Esophagus (tissue), 2 donors: ENCODE results near the gene CLCN1. TPM values are rescaled to one million over a fixed set of nuclear protein-coding genes. Genes with fewer than 3 reads are reported as not detected.

Experiments
- H3K27ac ChIP-seq, 2 donors: one replicate each; pipeline ENCODE4 v1.5.1; 2013; ENCODE audit warnings: low read depth in 2 of 2, mild to moderate bottlenecking in 2 of 2, inconsistent platforms in 1 of 2, low read length in 1 of 2, moderate library complexity in 1 of 2
- H3K27me3 ChIP-seq, 2 donors: one replicate each; pipeline ENCODE4 v1.6.1; 2013; ENCODE audit warnings: low read length in 2 of 2, control low read depth in 1 of 2, mild to moderate bottlenecking in 1 of 2; ENCODE audit not compliant: insufficient read depth in 2 of 2, control insufficient read depth in 1 of 2
- H3K36me3 ChIP-seq, 2 donors: one replicate each; pipeline ENCODE4 v1.6.1; 2013; ENCODE audit warnings: low read length in 1 of 2; ENCODE audit not compliant: control insufficient read depth in 2 of 2, insufficient read depth in 2 of 2
- H3K4me1 ChIP-seq, 2 donors: one replicate each; pipeline ENCODE4 v1.6.1; 2013; ENCODE audit warnings: low read length in 1 of 2; ENCODE audit not compliant: control insufficient read depth in 2 of 2, insufficient read depth in 2 of 2
- H3K4me3 ChIP-seq, 2 donors: one replicate each; pipeline ENCODE4 v1.5.1; 2013; ENCODE audit warnings: low read length in 2 of 2, mild to moderate bottlenecking in 2 of 2, low read depth in 1 of 2, moderate library complexity in 1 of 2
- H3K9me3 ChIP-seq, 2 donors: one replicate each; pipeline ENCODE4 v1.6.1; 2013; ENCODE audit warnings: mild to moderate bottlenecking in 2 of 2, low read depth in 1 of 2, low read length in 1 of 2, moderate library complexity in 1 of 2; ENCODE audit not compliant: control insufficient read depth in 2 of 2, insufficient read depth in 1 of 2
- WGBS, 2 donors: extraction: QIAGEN DNeasy Blood & Tissue Kit; methylation state at CpG; one replicate each; pipeline ENCODE4 v1.1.7; 2013; 5-methylcytosine and 5-hydroxymethylcytosine counted together
- polyA plus RNA-seq, 2 donors: library from polyadenylated mRNA; stranded (reverse); fragments of 200-250 nt; gene quantifications; one replicate each; pipeline ENCODE4 v1.2.3, GENCODE V29; 2013
- donor health status: healthy with polysubstance abuse.
- donor health status: Bipolar disorder and iron deficiency.

CLCN1 gene
- polyA plus RNA-seq, 2 donors, result 0.31 to 0.44 TPM

DNA sequence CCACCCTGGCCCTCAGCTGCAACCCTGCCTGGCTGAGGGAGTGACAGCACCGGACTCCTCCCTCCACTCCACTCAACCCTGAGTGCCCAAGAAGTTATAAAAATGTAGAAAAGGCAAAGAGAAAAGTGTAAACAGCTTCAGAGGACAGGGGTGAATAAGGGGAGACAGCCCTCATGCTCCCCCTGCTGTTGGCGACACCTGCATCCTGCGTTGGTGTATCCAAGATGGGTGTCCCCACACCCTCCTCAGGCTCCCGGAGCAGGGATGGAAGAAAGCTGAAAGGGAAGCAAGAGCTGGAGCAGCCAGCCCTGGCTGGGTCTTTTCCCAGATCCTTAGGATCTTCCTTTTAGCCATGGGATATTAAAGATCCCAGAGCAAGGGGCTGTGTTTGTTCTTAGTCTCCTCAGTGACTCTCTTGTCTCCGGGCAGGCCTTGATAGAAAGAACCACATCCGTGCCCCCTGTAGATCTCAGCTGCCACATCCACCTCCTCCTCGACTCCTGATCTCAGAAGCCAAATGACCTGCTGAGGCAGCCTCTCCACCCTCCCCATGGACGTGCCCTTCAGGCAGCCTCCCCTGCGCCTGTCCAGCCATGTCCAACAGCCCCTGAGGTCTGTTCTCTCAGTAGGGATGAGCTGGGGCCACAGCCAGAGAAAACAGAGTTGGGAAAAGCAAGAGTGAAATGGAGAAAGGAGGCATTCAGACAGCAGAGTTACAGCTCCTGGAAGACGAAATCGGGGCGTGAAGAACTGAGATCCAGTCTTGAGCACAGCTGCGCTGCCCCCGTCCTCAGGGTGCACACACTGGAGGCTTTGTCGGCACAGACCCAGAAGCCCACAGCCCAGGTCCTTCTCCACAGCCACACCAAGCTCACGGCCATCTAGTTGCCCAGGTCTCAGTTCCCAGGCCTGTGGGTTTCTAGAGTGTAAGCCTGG is 39.8 kb downstream of the CLCN1 start:
- Histone ChIP-seq H3K27me3 (no peaks in the 10 kb centered on the region), H3K27ac (no peak overlapping the region), H3K4me1 (no peaks in the 10 kb centered on the region), H3K9me3 (no peaks in the 10 kb centered on the region), H3K4me3 (no peak overlapping the region), H3K36me3 (no peaks in the 10 kb centered on the region)
- 89 to 91% methylated on average over 16 of the region's 16 CpGs for WGBS, 2 donors

- WGBS, 2 donors, result 95% methylated on average over 13 of the region's 13 CpGs
- Histone ChIP-seq H3K4me3 (no peak overlapping the region), H3K4me1 (no peaks in the 10 kb centered on the region), H3K27me3 (no peaks in the 10 kb centered on the region), H3K27ac (no peak overlapping the region), H3K9me3 (no peaks in the 10 kb centered on the region), H3K36me3 (no peaks in the 10 kb centered on the region)
Observed at GRCh38 chr7:143356414-143357050, 40.6 kb downstream of the CLCN1 start.

- no peak overlapping the region for H3K27ac ChIP-seq
- H3K9me3 ChIP-seq, result no peaks in the 10 kb centered on the region
- no peaks in the 10 kb centered on the region for H3K4me1 ChIP-seq
- H3K4me3 ChIP-seq, result no peak overlapping the region
- 88 to 89% methylated on average over 12 of the region's 12 CpGs for WGBS, 2 donors
- no peaks in the 10 kb centered on the region for H3K36me3 ChIP-seq
- H3K27me3 ChIP-seq, result peaks cover 0 to 13% of the 10 kb centered on the region in 2 donors
Observed at GRCh38 chr7:143358626-143359025, 42.7 kb downstream of the CLCN1 start.

GRCh38 chr7:143359771-143360353 is 44.0 kb downstream of the CLCN1 start:
- no peaks in the 10 kb centered on the region for H3K4me1 ChIP-seq
- no peaks in the 10 kb centered on the region for H3K9me3 ChIP-seq
- 72 to 79% methylated on average over 11 of the region's 11 CpGs for WGBS, 2 donors
- H3K36me3 ChIP-seq, result no peaks in the 10 kb centered on the region
- H3K4me3 ChIP-seq, result no peak overlapping the region
- H3K27ac ChIP-seq, result no peak overlapping the region
- peaks cover 0 to 15% of the 10 kb centered on the region in 2 donors for H3K27me3 ChIP-seq

GRCh38 chr7:143360788-143361551 is 45.1 kb downstream of the CLCN1 start:
- Histone ChIP-seq H3K4me1 (no peaks in the 10 kb centered on the region), H3K27me3 (peaks cover 0 to 15% of the 10 kb centered on the region in 2 donors), H3K9me3 (no peaks in the 10 kb centered on the region), H3K36me3 (no peaks in the 10 kb centered on the region), H3K27ac (no peak overlapping the region), H3K4me3 (no peak overlapping the region)
- 38 to 44% methylated on average over 19 of the region's 19 CpGs for WGBS, 2 donors

GRCh38 chr7:143361552-143362130 is 45.7 kb downstream of the CLCN1 start:
- H3K27ac ChIP-seq, result no peak overlapping the region
- peaks cover 0 to 15% of the 10 kb centered on the region in 2 donors for H3K27me3 ChIP-seq
- 2 to 3% methylated on average over 26 to 46 of the region's 46 CpGs for WGBS, 2 donors
- no peaks in the 10 kb centered on the region for H3K4me1 ChIP-seq
- no peaks in the 10 kb centered on the region for H3K36me3 ChIP-seq
- H3K4me3 ChIP-seq, result peak overlapping the region; percentile 40 to 54
- H3K9me3 ChIP-seq, result no peaks in the 10 kb centered on the region

GRCh38 chr7:143362131-143363015 is 46.5 kb downstream of the CLCN1 start, which contains the start of gene FAM131B:
Gene FAM131B (minus strand): TSS chr7:143362713. CDS start chr7:143362603, 110 bp downstream.
- peaks cover 0 to 15% of the 10 kb centered on the region in 2 donors for H3K27me3 ChIP-seq
- H3K27ac ChIP-seq, result no peak within 1 kb of the TSS
- no peaks in the 10 kb centered on the region for H3K4me1 ChIP-seq
- H3K36me3 ChIP-seq, result no peaks in the 10 kb centered on the region
- no peaks in the 10 kb centered on the region for H3K9me3 ChIP-seq
- 1% methylated on average over 41 to 112 of the region's 112 CpGs for WGBS, 2 donors
- peak within 1 kb of the TSS; percentile 40 to 54 for H3K4me3 ChIP-seq

- Histone ChIP-seq H3K4me1 (peaks cover 0 to 4% of the 10 kb centered on the region in 2 donors), H3K27ac (no peak overlapping the region), H3K9me3 (no peaks in the 10 kb centered on the region), H3K4me3 (peak overlapping the region in 1 of 2 donors; percentile 40), H3K27me3 (peaks cover 0 to 15% of the 10 kb centered on the region in 2 donors), H3K36me3 (no peaks in the 10 kb centered on the region)
- 45 to 49% methylated on average over 19 of the region's 19 CpGs for WGBS, 2 donors
Observed at GRCh38 chr7:143363016-143363937, 47.4 kb downstream of the CLCN1 start.
